ES-I3 (cell line): Measurements from ENCODE around the gene GLIS1.

Source experiments
- H3K36me3 ChIP-seq: 2 replicates; pipeline ENCODE4 v1.6.1; 2013; ENCODE audit warnings: mild to moderate bottlenecking, low read length, control low read depth, moderate library complexity; ENCODE audit not compliant: insufficient read depth
- H3K4me1 ChIP-seq: 2 replicates; pipeline ENCODE4 v1.6.1; 2013; ENCODE audit warnings: mild to moderate bottlenecking, control low read depth, low read length; ENCODE audit not compliant: insufficient read depth
- H3K9ac ChIP-seq: 2 replicates; pipeline ENCODE4 v1.6.1; 2013; ENCODE audit warnings: low read depth, mild to moderate bottlenecking, low read length, moderate library complexity
- H3K9me3 ChIP-seq: 2 replicates; pipeline ENCODE4 v1.6.1; 2013; ENCODE audit warnings: mild to moderate bottlenecking, low read length, moderate library complexity; ENCODE audit not compliant: control insufficient read depth, insufficient read depth

The GLIS1 gene

GRCh38 chr1:53688381-53689102, 50.4 kb downstream of the GLIS1 start:
- H3K9ac ChIP-seq = no peak overlapping the region
- no peaks in the 10 kb centered on the region for H3K36me3 ChIP-seq
- peaks cover 24% of the 10 kb centered on the region for H3K4me1 ChIP-seq
- no peaks in the 10 kb centered on the region; the same call in 1 of the 2 replicates for H3K9me3 ChIP-seq

- H3K9me3 ChIP-seq = no peaks in the 10 kb centered on the region; the same call in 1 of the 2 replicates
- H3K9ac ChIP-seq = no peak overlapping the region
- H3K36me3 ChIP-seq = no peaks in the 10 kb centered on the region
- H3K4me1 ChIP-seq = peaks cover 24% of the 10 kb centered on the region
Observed at GRCh38 chr1:53687901-53688300, 51.1 kb downstream of the GLIS1 start.

- Histone ChIP-seq H3K36me3 (no peaks in the 10 kb centered on the region), H3K4me1 (peaks cover 24% of the 10 kb centered on the region), H3K9ac (no peak overlapping the region), H3K9me3 (no peaks in the 10 kb centered on the region; the same call in 1 of the 2 replicates)
Observed at GRCh38 chr1:53687426-53687825, 51.5 kb downstream of the GLIS1 start.

GRCh38 chr1:53686965-53687267, 52.0 kb downstream of the GLIS1 start:
- Histone ChIP-seq H3K9me3 (no peaks in the 10 kb centered on the region; the same call in 1 of the 2 replicates), H3K9ac (no peak overlapping the region)

GRCh38 chr1:53686091-53686964, 52.6 kb downstream of the GLIS1 start:
- peaks cover 27% of the 10 kb centered on the region for H3K4me1 ChIP-seq
- H3K9ac ChIP-seq = no peak overlapping the region

More at GRCh38 chr1:53686965-53687267, 52.0 kb downstream of the GLIS1 start:
- Histone ChIP-seq H3K36me3 (no peaks in the 10 kb centered on the region), H3K4me1 (peaks cover 24% of the 10 kb centered on the region)

GRCh38 chr1:53685272-53686051, 53.5 kb downstream of the GLIS1 start:
- Histone ChIP-seq H3K9me3 (no peaks in the 10 kb centered on the region; the same call in 1 of the 2 replicates), H3K4me1 (peaks cover 30% of the 10 kb centered on the region), H3K9ac (no peak overlapping the region), H3K36me3 (no peaks in the 10 kb centered on the region)

More at GRCh38 chr1:53686091-53686964, 52.6 kb downstream of the GLIS1 start:
- H3K9me3 ChIP-seq = no peaks in the 10 kb centered on the region; the same call in 1 of the 2 replicates
- no peaks in the 10 kb centered on the region for H3K36me3 ChIP-seq

GRCh38 chr1:53684741-53685140, 54.2 kb downstream of the GLIS1 start:
- no peaks in the 10 kb centered on the region for H3K9me3 ChIP-seq
- peaks cover 30% of the 10 kb centered on the region for H3K4me1 ChIP-seq
- no peaks in the 10 kb centered on the region for H3K36me3 ChIP-seq
- H3K9ac ChIP-seq = no peak overlapping the region

- no peak overlapping the region for H3K9ac ChIP-seq
- H3K4me1 ChIP-seq = peaks cover 30% of the 10 kb centered on the region
- no peaks in the 10 kb centered on the region for H3K36me3 ChIP-seq
- H3K9me3 ChIP-seq = no peaks in the 10 kb centered on the region
Observed at GRCh38 chr1:53683986-53684740, 54.8 kb downstream of the GLIS1 start.

GRCh38 chr1:53682881-53683280, 56.1 kb downstream of the GLIS1 start:
- no peaks in the 10 kb centered on the region for H3K36me3 ChIP-seq
- H3K4me1 ChIP-seq = peaks cover 26% of the 10 kb centered on the region

GRCh38 chr1:53681977-53682685, 56.8 kb downstream of the GLIS1 start:
- Histone ChIP-seq H3K9me3 (no peaks in the 10 kb centered on the region), H3K36me3 (no peaks in the 10 kb centered on the region), H3K4me1 (peaks cover 24% of the 10 kb centered on the region), H3K9ac (no peak overlapping the region)

More at GRCh38 chr1:53682881-53683280, 56.1 kb downstream of the GLIS1 start:
- Histone ChIP-seq H3K9me3 (no peaks in the 10 kb centered on the region), H3K9ac (no peak overlapping the region)

GRCh38 chr1:53681351-53681976, 57.5 kb downstream of the GLIS1 start:
- H3K36me3 ChIP-seq = no peaks in the 10 kb centered on the region
- H3K4me1 ChIP-seq = peaks cover 24% of the 10 kb centered on the region
- H3K9me3 ChIP-seq = no peaks in the 10 kb centered on the region
- H3K9ac ChIP-seq = no peak overlapping the region

GRCh38 chr1:53680868-53681267, 58.1 kb downstream of the GLIS1 start:
- H3K9me3 ChIP-seq = no peaks in the 10 kb centered on the region
- H3K36me3 ChIP-seq = no peaks in the 10 kb centered on the region
- H3K9ac ChIP-seq = no peak overlapping the region
- peaks cover 19% of the 10 kb centered on the region for H3K4me1 ChIP-seq
